ENCODE results near the gene EFHB.
"Not testable (repeated sequence)": the region's sequence is repeated elsewhere in the genome, so short reads cannot be mapped to it uniquely, and the experiment has no call there.

EFHB gene

DNA sequence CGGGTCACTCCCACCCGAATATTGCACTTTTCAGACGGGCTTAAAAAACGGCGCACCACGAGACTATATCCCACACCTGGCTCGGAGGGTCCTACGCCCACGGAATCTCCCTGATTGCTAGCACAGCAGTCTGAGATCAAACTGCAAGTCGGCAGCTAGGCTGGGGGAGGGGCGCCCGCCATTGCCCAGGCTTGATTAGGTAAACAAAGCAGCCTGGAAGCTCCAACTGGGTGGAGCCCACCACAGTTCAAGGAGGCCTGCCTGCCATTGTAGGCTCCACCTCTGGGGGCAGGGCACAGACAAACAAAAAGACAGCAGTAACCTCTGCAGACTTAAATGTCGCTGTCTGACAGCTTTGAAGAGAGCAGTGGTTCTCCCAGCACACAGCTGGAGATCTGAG lies 78.7 kb downstream of the EFHB start:
- DNase-seq (ENCODE audit: extremely low read depth in 1 of 2, low read depth in 1 of 2): not testable (repeated sequence)

DNA sequence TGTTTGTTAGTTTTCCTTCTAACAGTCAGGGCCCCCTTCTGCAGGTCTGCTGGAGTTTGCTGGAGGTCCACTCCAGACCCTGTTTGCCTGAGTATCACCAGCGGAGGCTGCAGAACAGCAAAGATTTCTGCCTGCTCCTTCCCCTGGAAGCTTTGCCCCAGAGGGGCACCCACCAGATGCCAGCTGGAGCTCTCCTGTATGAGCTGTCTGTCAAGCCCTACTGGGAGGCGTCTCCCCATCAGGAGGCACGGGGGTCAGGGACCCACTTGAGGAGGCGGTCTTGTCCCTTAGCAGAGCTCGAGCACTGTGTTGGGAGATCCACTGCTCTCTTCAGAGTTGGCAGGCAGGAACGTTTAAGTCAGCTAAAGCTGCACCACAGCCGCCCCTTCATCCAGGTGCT lies 87.4 kb downstream of the EFHB start:
- DNase-seq (ENCODE audit: extremely low read depth in 1 of 2, low read depth in 1 of 2): not testable (repeated sequence)

Data from stimulated activated CD8-positive, alpha-beta memory T cell treated with anti-CD3 and anti-CD28 coated beads, Interleukin-7, amount 100 ng/mL, for 48 hours (primary cell).